GM12878 (cell line): ENCODE results near the gene CDC14B. TPM values are rescaled to one million over a fixed set of nuclear protein-coding genes. Genes with fewer than 3 reads are reported as not detected.

Source experiments
- ATAC-seq: fragments of 200-7000 bp; cut with Tn5 transposase; 3 replicates; pipeline ENCODE4 v1.9.1; 2020; ENCODE audit warnings: mild to moderate bottlenecking, moderate library complexity
- BruUV-seq: library from RNA; stranded (reverse); fragments of 400-500 nt; replicated peaks from 2 replicates; lab custom pipeline; 2021; lab: Mats Ljungman, UMichigan
- CTCF ChIA-PET: fragments of 300-600 bp; sonication (Branson Sonifier 250); formaldehyde crosslinking; extraction: SDS; loops from one replicate; lab custom pipeline; 2021; ENCODE audit warnings: inconsistent platforms; lab: Yijun Ruan, JAX
- POLR2A ChIA-PET: fragments of 350-600 bp; formaldehyde crosslinking; extraction: SDS; loops from one replicate; lab custom pipeline; 2021; ENCODE audit warnings: inconsistent platforms; lab: Charles Lee
- RAD21 ChIA-PET: fragments of 300-600 bp; sonication (Branson Sonifier 250); formaldehyde crosslinking; loops from one replicate; lab custom pipeline; 2023; ENCODE audit warnings: antibody characterized with exemption; ENCODE audit not compliant: unreplicated experiment; lab: Charles Lee
- SMC1A ChIA-PET: fragments of 300-600 bp; sonication (Branson Sonifier 250); formaldehyde crosslinking; loops from one replicate; lab custom pipeline; 2023; ENCODE audit not compliant: unreplicated experiment, uncharacterized antibody; lab: Charles Lee
- DNase-seq: peaks from one replicate; pipeline ENCODE4 v3.0.0-alpha.2; 2011; ENCODE audit warnings: low read depth, low spot score
- FAIRE-seq: peaks from 3 replicates; lab custom pipeline; 2011; peaks lifted over from hg19 to GRCh38; lab: Jason Lieb, UNC
- H2AFZ ChIP-seq: 2 replicates; pipeline ENCODE4 v1.6.0; 2011; ENCODE audit warnings: low read depth, low read length, control low read depth; ENCODE audit not compliant: control insufficient read depth
- H3K27ac ChIP-seq: 2 replicates; pipeline ENCODE4 v1.5.1; 2011; ENCODE audit warnings: control low read depth; ENCODE audit not compliant: control insufficient read depth, insufficient read depth
- H3K27me3 ChIP-seq, 2 experiments: replicated peaks in 1 of 2; 2 replicates each; pipeline versions ENCODE4 v1.6.0 to v1.6.1; 2011; ENCODE audit warnings: low read length in 1 of 2; ENCODE audit not compliant: control insufficient read depth in 2 of 2, insufficient read depth in 2 of 2
- H3K36me3 ChIP-seq, 2 experiments: 2 replicates each; pipeline ENCODE4 v1.5.1; 2011; ENCODE audit warnings: low read length in 1 of 2; ENCODE audit not compliant: control insufficient read depth in 2 of 2, insufficient read depth in 2 of 2
- H3K4me1 ChIP-seq: 2 replicates; pipeline ENCODE4 v1.6.1; 2011; ENCODE audit warnings: mild to moderate bottlenecking, low read length, moderate library complexity, mixed read lengths; ENCODE audit not compliant: control insufficient read depth, insufficient read depth
- H3K4me2 ChIP-seq: 2 replicates; pipeline ENCODE4 v1.6.0; 2011; ENCODE audit warnings: control low read depth; ENCODE audit not compliant: control insufficient read depth, insufficient read depth
- H3K4me3 ChIP-seq: fragments of 200-600 bp; sonication (generic); 2 replicates; pipeline ENCODE4 v1.5.1; 2016
- H3K79me2 ChIP-seq: 2 replicates; pipeline ENCODE4 v1.6.0; 2011; ENCODE audit warnings: low read length; ENCODE audit not compliant: control insufficient read depth, insufficient read depth
- H3K9ac ChIP-seq: 2 replicates; pipeline ENCODE4 v1.8.0; 2011; ENCODE audit warnings: low read length, control low read depth, mixed read lengths; ENCODE audit not compliant: control insufficient read depth, insufficient read depth
- H3K9me3 ChIP-seq: replicated peaks from 3 replicates; pipeline ENCODE4 v1.5.1; 2011; ENCODE audit warnings: mild to moderate bottlenecking, low read length; ENCODE audit not compliant: control insufficient read depth, insufficient read depth
- H4K20me1 ChIP-seq: 2 replicates; pipeline ENCODE4 v1.6.0; 2011; ENCODE audit not compliant: control insufficient read depth, insufficient read depth
- ATF2 ChIP-seq: IDR thresholded peaks from 2 replicates; pipeline ENCODE4 v1.6.1; 2012; ENCODE audit warnings: low read length, inconsistent platforms
- ATF7 ChIP-seq: fragments of 450-650 bp; IDR thresholded peaks from 2 replicates; pipeline ENCODE4 v1.6.1; 2016; ENCODE audit warnings: low read depth, mild to moderate bottlenecking
- BHLHE40 ChIP-seq, 2 experiments: fragments of 450-650 bp in 1 of 2; IDR thresholded peaks; 2 replicates each; pipeline ENCODE4 v1.6.1; 2011 to 2017; ENCODE audit warnings: low read depth in 2 of 2, borderline replicate concordance in 1 of 2, improper control_type of control experiment in 1 of 2, low read length in 1 of 2, mild to moderate bottlenecking in 1 of 2
- CREB1 ChIP-seq: IDR thresholded peaks from 2 replicates; pipeline ENCODE4 v1.6.1; 2012; ENCODE audit warnings: low read depth, mild to moderate bottlenecking, inconsistent platforms
- ESRRA ChIP-seq: IDR thresholded peaks from 2 replicates; pipeline ENCODE4 v1.6.1; 2012; ENCODE audit warnings: mild to moderate bottlenecking, low read length, improper control_type of control experiment
- LARP7 ChIP-seq: fragments of 450-650 bp; IDR thresholded peaks from 2 replicates; pipeline ENCODE4 v1.6.1; 2017; ENCODE audit warnings: mild to moderate bottlenecking
- MXI1 ChIP-seq: fragments of 150-350 bp; IDR thresholded peaks from 2 replicates; pipeline ENCODE4 v1.6.1; 2011; ENCODE audit warnings: low read depth, mild to moderate bottlenecking, inconsistent platforms, low read length, improper control_type of control experiment
- NFIC ChIP-seq: IDR thresholded peaks from 2 replicates; pipeline ENCODE4 v1.6.1; 2012; ENCODE audit warnings: low read depth, mild to moderate bottlenecking, inconsistent platforms, low read length, moderate library complexity
- NR2C1 ChIP-seq: fragments of 450-650 bp; IDR thresholded peaks from 2 replicates; pipeline ENCODE4 v1.6.1; 2017; ENCODE audit warnings: antibody characterized with exemption, mild to moderate bottlenecking, moderate library complexity
- NR2C2 ChIP-seq: IDR thresholded peaks from 2 replicates; pipeline ENCODE4 v1.6.1; 2011; ENCODE audit warnings: borderline replicate concordance, low read depth; ENCODE audit not compliant: control insufficient read depth, insufficient read length
- SUPT20H ChIP-seq: IDR thresholded peaks from 2 replicates; pipeline ENCODE4 v1.6.1; 2011; ENCODE audit warnings: low read depth, mild to moderate bottlenecking, low read length, moderate library complexity, borderline replicate concordance; ENCODE audit not compliant: control insufficient read depth
- SUZ12 ChIP-seq: fragments of 200-600 bp; sonication (generic); IDR thresholded peaks from one replicate; pipeline ENCODE4 v1.6.1; 2018; ENCODE audit warnings: antibody characterized with exemption, mild to moderate bottlenecking; ENCODE audit not compliant: unreplicated experiment
- ZNF592 ChIP-seq: fragments of 450-650 bp; IDR thresholded peaks from 2 replicates; pipeline ENCODE4 v1.6.1; 2017; ENCODE audit warnings: mild to moderate bottlenecking, moderate library complexity
- ZSCAN29 ChIP-seq: fragments of 450-650 bp; IDR thresholded peaks from 2 replicates; pipeline ENCODE4 v1.6.1; 2017; ENCODE audit warnings: mild to moderate bottlenecking, moderate library complexity
- WGBS: methylation state at CpG from one replicate; pipeline ENCODE4 v1.1.6; 2016; ENCODE audit warnings: low lambda C conversion rate; ENCODE audit not compliant: insufficient replicate concordance, insufficient coverage; ENCODE audit errors: missing lambda C conversion rate; 5-methylcytosine and 5-hydroxymethylcytosine counted together
- in situ Hi-C: fragments of 300-500 bp; cut with MboI; formaldehyde crosslinking; loops from 9 replicates; pipeline ENCODE4 v1.14.3; 2018; ENCODE audit warnings: mixed read lengths
- intact Hi-C: fragments of 100-400 bp; cut with micrococcal nuclease; formaldehyde crosslinking; loops from one replicate; pipeline ENCODE4 v1.14.2; 2022; ENCODE audit not compliant: unreplicated experiment
- polyA plus RNA-seq, 11 experiments: library from polyadenylated mRNA; depleted of rRNA in 4 of 11; unstranded in 6 of 11; stranded (reverse) in 5 of 11; fragments of >200 nt; fragmentation: Nextera tagmentation in 4 of 11; fragmentation: Illumina TruSeq in 1 of 11; extraction: Ambion mirVana in 4 of 11; extraction: Trizol in 1 of 11; gene quantifications; 1 replicate in 1 of 11; 2 replicates in 10 of 11; pipeline versions ENCODE4 v1.2.1 to v1.2.3, GENCODE V29; 2011 to 2016; ENCODE audit warnings: inconsistent platforms in 2 of 11, missing spikeins in 2 of 11, low read depth in 1 of 11
- total RNA-seq, 4 experiments: library from RNA; depleted of rRNA in 3 of 4; stranded (reverse); fragments of >200 nt in 3 of 4; fragmentation: Illumina TruSeq in 1 of 4; extraction: Trizol in 1 of 4; gene quantifications; 2 replicates each; pipeline versions ENCODE4 v1.2.1 to v1.2.3, GENCODE V29; 2013 to 2021
- TF ChIP-seq, protein P1 (sequence below): fragments of 450-650 bp; formaldehyde crosslinking; IDR thresholded peaks from 2 replicates; pipeline ENCODE4 v1.5.0; 2022; ENCODE audit warnings: mild to moderate bottlenecking, missing genetic modification characterization

CDC14B gene
- total and polyA plus RNA-seq, 10 of the 15 experiments (the other 5 are each of a cell fraction or from before 2014, with no cell fraction given): 3.7 to 11.7 (median 6.2) TPM

GRCh38 chr9:96661711-96662110 lies 42.1 kb upstream of the CDC14B start:
- FAIRE-seq (no peak), ATAC-seq (no peak), DNase-seq (no peak)
- no peak overlapping the region for H3K4me2 ChIP-seq
- BruUV-seq: no TSS peak
- no peaks in the 10 kb centered on the region for H4K20me1 ChIP-seq
- ChIA-PET POLR2A (no interaction called here), CTCF (no interaction called here), SMC1A (interaction anchor here (1.1 kb wide), 1 partner anchor 220 kb away, joined by 3 read pairs; no protein-coding TSS in a partner anchor), RAD21 (no interaction called here)
- H3K9me3 ChIP-seq: no peaks in the 10 kb centered on the region
- WGBS: 54% methylated on average over 4 of the region's 4 CpGs
- in situ Hi-C loops: no loop called here
- intact Hi-C loops: loop anchor here (10.0 kb wide), 1 partner anchor 427 kb away; no protein-coding TSS in a partner anchor
- H3K79me2 ChIP-seq: no peaks in the 10 kb centered on the region
- no peak overlapping the region for H3K9ac ChIP-seq
- no peak overlapping the region for H2AFZ ChIP-seq
- no peaks in the 10 kb centered on the region for H3K4me1 ChIP-seq
- no peak overlapping the region for H3K27ac ChIP-seq
- H3K4me3 ChIP-seq: no peak overlapping the region
- H3K27me3 ChIP-seq: no peaks in the 10 kb centered on the region
- H3K36me3 ChIP-seq: no peaks in the 10 kb centered on the region
- TF ChIP-seq NFIC (no peak), SUPT20H (no peak), ESRRA (no peak), NR2C2 (no peak), ATF2 (no peak), ZSCAN29 (no peak), BHLHE40 (IDR thresholded peaks at IDR 0.05; ENCODE audit: borderline replicate concordance in 1 of 2, low read depth in 2 of 2, low read length in 1 of 2) (no peak), CREB1 (no peak), SUZ12 (no peak), NR2C1 (no peak), LARP7 (no peak), MXI1 (no peak), ATF7 (no peak), ZNF592 (no peak)
- TF ChIP-seq, protein P1, sequence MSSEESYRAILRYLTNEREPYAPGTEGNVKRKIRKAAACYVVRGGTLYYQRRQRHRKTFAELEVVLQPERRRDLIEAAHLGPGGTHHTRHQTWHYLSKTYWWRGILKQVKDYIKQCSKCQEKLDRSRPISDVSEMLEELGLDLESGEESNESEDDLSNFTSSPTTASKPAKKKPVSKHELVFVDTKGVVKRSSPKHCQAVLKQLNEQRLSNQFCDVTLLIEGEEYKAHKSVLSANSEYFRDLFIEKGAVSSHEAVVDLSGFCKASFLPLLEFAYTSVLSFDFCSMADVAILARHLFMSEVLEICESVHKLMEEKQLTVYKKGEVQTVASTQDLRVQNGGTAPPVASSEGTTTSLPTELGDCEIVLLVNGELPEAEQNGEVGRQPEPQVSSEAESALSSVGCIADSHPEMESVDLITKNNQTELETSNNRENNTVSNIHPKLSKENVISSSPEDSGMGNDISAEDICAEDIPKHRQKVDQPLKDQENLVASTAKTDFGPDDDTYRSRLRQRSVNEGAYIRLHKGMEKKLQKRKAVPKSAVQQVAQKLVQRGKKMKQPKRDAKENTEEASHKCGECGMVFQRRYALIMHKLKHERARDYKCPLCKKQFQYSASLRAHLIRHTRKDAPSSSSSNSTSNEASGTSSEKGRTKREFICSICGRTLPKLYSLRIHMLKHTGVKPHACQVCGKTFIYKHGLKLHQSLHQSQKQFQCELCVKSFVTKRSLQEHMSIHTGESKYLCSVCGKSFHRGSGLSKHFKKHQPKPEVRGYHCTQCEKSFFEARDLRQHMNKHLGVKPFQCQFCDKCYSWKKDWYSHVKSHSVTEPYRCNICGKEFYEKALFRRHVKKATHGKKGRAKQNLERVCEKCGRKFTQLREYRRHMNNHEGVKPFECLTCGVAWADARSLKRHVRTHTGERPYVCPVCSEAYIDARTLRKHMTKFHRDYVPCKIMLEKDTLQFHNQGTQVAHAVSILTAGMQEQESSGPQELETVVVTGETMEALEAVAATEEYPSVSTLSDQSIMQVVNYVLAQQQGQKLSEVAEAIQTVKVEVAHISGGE: no peak
